Neural progenitor cell (in vitro differentiated cells): ENCODE data around the gene MNT. TPM values are rescaled to one million over a fixed set of nuclear protein-coding genes. Genes with fewer than 3 reads are reported as not detected.
A peak's percentile ranks its signal among the peaks of the same experiment; 100 is the strongest.

Source experiments
- DNase-seq: peaks from one replicate; pipeline ENCODE4 v3.0.0-alpha.2; 2016; ENCODE audit warnings: low spot score
- H2AFZ ChIP-seq: fragments of 200-600 bp; sonication (generic); replicated peaks from 2 replicates; pipeline ENCODE4 v1.6.1; 2016; ENCODE audit warnings: antibody characterized with exemption
- H3F3A ChIP-seq: fragments of 200-600 bp; sonication (generic); 2 replicates; pipeline ENCODE4 v1.6.1; 2016; ENCODE audit warnings: antibody characterized with exemption, low read depth
- H3K27ac ChIP-seq: fragments of 200-600 bp; sonication (generic); 2 replicates; pipeline ENCODE4 v1.5.1; 2016; ENCODE audit warnings: mild to moderate bottlenecking
- H3K27me3 ChIP-seq: fragments of 200-600 bp; sonication (generic); 2 replicates; pipeline ENCODE4 v1.6.1; 2016; ENCODE audit warnings: mild to moderate bottlenecking, moderate library complexity
- H3K36me3 ChIP-seq: fragments of 200-600 bp; sonication (generic); 2 replicates; pipeline ENCODE4 v1.5.1; 2016
- H3K4me1 ChIP-seq: fragments of 200-600 bp; sonication (generic); 2 replicates; pipeline ENCODE4 v1.6.1; 2016; ENCODE audit warnings: mixed run types
- H3K4me2 ChIP-seq: fragments of 200-600 bp; sonication (generic); 2 replicates; pipeline ENCODE4 v1.6.1; 2016
- H3K4me3 ChIP-seq: fragments of 200-600 bp; sonication (generic); 2 replicates; pipeline ENCODE4 v1.5.1; 2016
- H3K79me2 ChIP-seq: fragments of 200-600 bp; sonication (generic); 2 replicates; pipeline ENCODE4 v1.6.1; 2016; ENCODE audit warnings: low read depth
- H3K9ac ChIP-seq: fragments of 200-600 bp; sonication (generic); 2 replicates; pipeline ENCODE4 v1.6.1; 2016
- H3K9me3 ChIP-seq: fragments of 200-600 bp; sonication (generic); 2 replicates; pipeline ENCODE4 v1.5.1; 2016; ENCODE audit warnings: low read depth
- H4K20me1 ChIP-seq: fragments of 200-600 bp; sonication (generic); 2 replicates; pipeline ENCODE4 v1.6.1; 2016; ENCODE audit warnings: low read depth
- H3K27ac Mint-ChIP-seq: 3 replicates; pipeline ENCODE4 v1.8.0; 2021; ENCODE audit warnings: mixed read lengths
- H3K27me3 Mint-ChIP-seq: 2 replicates; pipeline ENCODE4 v1.8.0; 2022; ENCODE audit warnings: low read depth, mild to moderate bottlenecking, inconsistent platforms, moderate library complexity, mixed read lengths; ENCODE audit not compliant: insufficient read depth
- H3K36me3 Mint-ChIP-seq: 3 replicates; pipeline ENCODE4 v1.8.0; 2021; ENCODE audit warnings: mixed read lengths
- H3K4me1 Mint-ChIP-seq: 3 replicates; pipeline ENCODE4 v1.8.0; 2021; ENCODE audit warnings: mixed read lengths
- H3K4me3 Mint-ChIP-seq: 3 replicates; pipeline ENCODE4 v1.8.0; 2021; ENCODE audit warnings: mild to moderate bottlenecking, moderate library complexity, mixed read lengths
- H3K9me3 Mint-ChIP-seq: 3 replicates; pipeline ENCODE4 v1.8.0; 2020; ENCODE audit warnings: mixed read lengths
- EZH2 ChIP-seq: fragments of 200-600 bp; sonication (generic); IDR thresholded peaks from 2 replicates; pipeline ENCODE4 v1.6.1; 2017; ENCODE audit warnings: antibody characterized with exemption, mild to moderate bottlenecking, moderate library complexity
- EZH2phosphoT487 ChIP-seq: fragments of 200-600 bp; sonication (generic); IDR thresholded peaks from 2 replicates; pipeline ENCODE4 v1.6.1; 2017; ENCODE audit warnings: antibody characterized with exemption
- total RNA-seq: library from RNA; depleted of rRNA; stranded (reverse); fragments of >200 nt; gene quantifications from 2 replicates; pipeline ENCODE4 v1.2.3, GENCODE V29; 2015; ENCODE audit warnings: low replicate concordance
- TF ChIP-seq, protein P1 (sequence below): fragments of 200-600 bp; sonication (generic); IDR thresholded peaks from 2 replicates; pipeline ENCODE4 v1.5.1; 2017; ENCODE audit warnings: antibody characterized with exemption, mild to moderate bottlenecking

Gene MNT
- total RNA-seq, 1 donor from 2014 or later, result 2.2 TPM

DNA sequence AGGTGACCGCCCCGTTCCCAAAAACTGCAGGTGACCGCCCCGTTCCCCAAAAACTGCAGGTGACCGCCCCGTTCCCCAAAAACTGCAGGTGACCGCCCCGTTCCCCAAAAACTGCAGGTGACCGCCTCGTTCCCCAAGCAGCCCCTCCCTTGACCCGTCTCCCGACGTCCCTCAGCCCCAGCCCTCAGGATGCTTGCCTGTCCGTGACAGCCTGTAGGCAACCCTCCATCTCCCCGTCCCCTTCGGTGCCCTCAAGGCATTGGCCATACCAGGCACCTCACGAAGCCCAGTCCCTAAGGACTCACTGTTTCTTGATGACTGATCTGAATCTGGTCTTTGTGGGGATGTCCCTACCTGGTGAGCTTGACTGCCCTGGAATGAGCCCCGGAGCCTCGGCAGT is 38.4 kb downstream of the MNT start:
- no peaks in the 10 kb centered on the region for H3K79me2 ChIP-seq
- Mint-ChIP-seq H3K9me3 (no peaks in the 10 kb centered on the region), H3K4me3 (no peak overlapping the region), H3K27ac (no peak overlapping the region), H3K4me1 (peaks cover 15% of the 10 kb centered on the region), H3K27me3 (peaks cover 2% of the 10 kb centered on the region), H3K36me3 (peaks cover 6% of the 10 kb centered on the region)
- no peaks in the 10 kb centered on the region for H4K20me1 ChIP-seq
- H3K27ac ChIP-seq, result no peak overlapping the region
- no peak for DNase-seq
- H3K9me3 ChIP-seq, result no peaks in the 10 kb centered on the region
- H3K27me3 ChIP-seq, result no peaks in the 10 kb centered on the region
- TF ChIP-seq EZH2 (no peak), EZH2phosphoT487 (no peak)
- TF ChIP-seq, protein P1, sequence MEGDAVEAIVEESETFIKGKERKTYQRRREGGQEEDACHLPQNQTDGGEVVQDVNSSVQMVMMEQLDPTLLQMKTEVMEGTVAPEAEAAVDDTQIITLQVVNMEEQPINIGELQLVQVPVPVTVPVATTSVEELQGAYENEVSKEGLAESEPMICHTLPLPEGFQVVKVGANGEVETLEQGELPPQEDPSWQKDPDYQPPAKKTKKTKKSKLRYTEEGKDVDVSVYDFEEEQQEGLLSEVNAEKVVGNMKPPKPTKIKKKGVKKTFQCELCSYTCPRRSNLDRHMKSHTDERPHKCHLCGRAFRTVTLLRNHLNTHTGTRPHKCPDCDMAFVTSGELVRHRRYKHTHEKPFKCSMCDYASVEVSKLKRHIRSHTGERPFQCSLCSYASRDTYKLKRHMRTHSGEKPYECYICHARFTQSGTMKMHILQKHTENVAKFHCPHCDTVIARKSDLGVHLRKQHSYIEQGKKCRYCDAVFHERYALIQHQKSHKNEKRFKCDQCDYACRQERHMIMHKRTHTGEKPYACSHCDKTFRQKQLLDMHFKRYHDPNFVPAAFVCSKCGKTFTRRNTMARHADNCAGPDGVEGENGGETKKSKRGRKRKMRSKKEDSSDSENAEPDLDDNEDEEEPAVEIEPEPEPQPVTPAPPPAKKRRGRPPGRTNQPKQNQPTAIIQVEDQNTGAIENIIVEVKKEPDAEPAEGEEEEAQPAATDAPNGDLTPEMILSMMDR, result no peak
- H3F3A ChIP-seq, result peaks cover 4% of the 10 kb centered on the region
- no peaks in the 10 kb centered on the region for H3K4me1 ChIP-seq
- H3K4me3 ChIP-seq, result no peak overlapping the region
- H3K36me3 ChIP-seq, result no peaks in the 10 kb centered on the region
- H2AFZ ChIP-seq, result no peak overlapping the region
- no peak overlapping the region for H3K4me2 ChIP-seq
- H3K9ac ChIP-seq, result no peak overlapping the region

DNA sequence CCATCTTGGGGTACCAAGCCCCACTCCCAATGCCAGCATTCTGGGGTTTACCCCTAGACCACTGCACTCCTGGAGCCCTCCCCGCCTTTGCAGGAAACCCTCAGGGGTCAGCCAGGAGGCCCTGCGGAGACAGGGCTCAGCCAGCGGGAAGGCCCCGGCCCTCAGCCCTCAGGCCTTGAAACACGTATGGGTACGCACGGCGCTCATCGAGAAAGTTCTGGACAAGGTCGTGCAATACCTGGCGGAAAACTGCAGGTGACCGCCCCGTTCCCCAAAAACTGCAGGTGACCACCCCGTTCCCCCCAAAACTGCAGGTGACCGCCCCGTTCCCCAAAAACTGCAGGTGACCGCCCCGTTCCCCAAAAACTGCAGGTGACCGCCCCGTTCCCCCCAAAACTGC is 38.8 kb downstream of the MNT start:
- Histone ChIP-seq H3K4me3 (no peak overlapping the region), H3K4me2 (no peak overlapping the region), H3F3A (peaks cover 4% of the 10 kb centered on the region), H3K9me3 (no peaks in the 10 kb centered on the region), H3K4me1 (no peaks in the 10 kb centered on the region), H3K27ac (no peak overlapping the region), H3K36me3 (no peaks in the 10 kb centered on the region), H3K27me3 (no peaks in the 10 kb centered on the region), H4K20me1 (no peaks in the 10 kb centered on the region), H2AFZ (no peak overlapping the region), H3K9ac (no peak overlapping the region), H3K79me2 (no peaks in the 10 kb centered on the region)
- Mint-ChIP-seq H3K4me3 (no peak overlapping the region), H3K9me3 (no peaks in the 10 kb centered on the region), H3K4me1 (peaks cover 14% of the 10 kb centered on the region), H3K36me3 (peaks cover 6% of the 10 kb centered on the region), H3K27me3 (peaks cover under 1% of the 10 kb centered on the region), H3K27ac (no peak overlapping the region)
- TF ChIP-seq EZH2 (no peak), EZH2phosphoT487 (no peak)
- TF ChIP-seq, protein P1, result no peak
- no peak for DNase-seq

DNA sequence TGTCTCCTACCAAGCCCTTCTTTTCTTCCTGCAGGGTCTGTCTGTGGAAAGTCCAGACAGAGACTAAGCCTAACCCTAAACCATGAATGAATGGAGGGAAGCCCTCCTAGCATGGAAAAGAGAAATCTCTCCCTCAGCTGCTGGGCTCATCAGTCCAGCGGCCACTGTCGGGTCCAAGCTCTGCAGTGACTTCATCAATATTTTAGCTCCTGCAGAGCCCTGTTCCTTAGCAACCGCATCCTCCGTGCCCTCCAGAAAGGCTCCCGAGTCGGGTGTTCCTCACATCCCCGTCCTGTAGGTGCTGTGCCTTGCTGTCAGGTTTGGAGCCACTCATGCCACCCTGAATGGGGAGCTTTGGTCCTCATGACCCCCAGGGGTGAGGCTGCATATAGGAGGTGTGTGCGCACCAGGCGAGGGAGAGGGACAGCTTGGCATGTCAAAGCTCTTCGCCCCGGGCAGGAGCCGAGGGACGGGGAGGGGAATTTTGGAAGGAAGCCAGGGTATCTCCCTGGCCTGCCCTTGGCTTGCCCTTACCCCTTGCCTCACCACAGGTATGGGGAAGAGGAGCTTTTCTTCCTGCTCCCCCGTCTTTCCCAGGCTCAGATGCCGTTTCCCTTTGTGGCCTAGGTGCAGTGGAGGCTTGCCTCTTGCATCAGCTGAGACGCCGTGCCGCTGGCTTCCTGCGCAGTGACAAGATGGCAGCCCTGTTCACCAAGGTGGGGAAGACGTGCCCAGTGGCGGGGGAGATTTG is 39.7 kb downstream of the MNT start:
- Histone ChIP-seq H3K4me2 (no peak overlapping the region), H3K27me3 (no peaks in the 10 kb centered on the region), H2AFZ (no peak overlapping the region), H3K4me3 (no peak overlapping the region), H3F3A (no peaks in the 10 kb centered on the region), H3K9me3 (no peaks in the 10 kb centered on the region), H3K36me3 (no peaks in the 10 kb centered on the region), H3K9ac (no peak overlapping the region), H3K79me2 (no peaks in the 10 kb centered on the region), H3K27ac (no peak overlapping the region), H3K4me1 (no peaks in the 10 kb centered on the region), H4K20me1 (no peaks in the 10 kb centered on the region)
- Mint-ChIP-seq H3K4me3 (peak overlapping the region; percentile 9), H3K36me3 (peaks cover 6% of the 10 kb centered on the region), H3K9me3 (no peaks in the 10 kb centered on the region), H3K27me3 (no peaks in the 10 kb centered on the region), H3K4me1 (peaks cover 12% of the 10 kb centered on the region), H3K27ac (no peak overlapping the region)
- TF ChIP-seq EZH2 (no peak), EZH2phosphoT487 (no peak)
- TF ChIP-seq, protein P1, result no peak
- no peak for DNase-seq
